Psoas muscle (tissue), 8 donors: ENCODE measurements around the gene DEK. TPM values are rescaled to one million over a fixed set of nuclear protein-coding genes. Genes with fewer than 3 reads are reported as not detected.

Experiments
- ATAC-seq, 4 donors: fragments of 200-7000 bp; cut with Tn5 transposase; one replicate each; pipeline ENCODE4 v1.9.1; 2020; ENCODE audit warnings: moderate library complexity in 3 of 4, mild to moderate bottlenecking in 2 of 4
- DNase-seq, 2 donors: peaks; one replicate each; pipeline ENCODE4 v3.0.0-alpha.2; 2020
- H3K27ac ChIP-seq: fragments of 200-600 bp; one replicate; pipeline ENCODE4 v1.8.0; 2022
- H3K27me3 ChIP-seq, 3 donors: fragments of 200-600 bp in 1 of 3; one replicate each; pipeline versions ENCODE4 v1.6.1 to v1.8.0; 2013 to 2022; ENCODE audit warnings: low read length in 2 of 3, mild to moderate bottlenecking in 2 of 3, moderate library complexity in 1 of 3; ENCODE audit not compliant: insufficient read depth in 3 of 3
- H3K36me3 ChIP-seq, 2 donors: fragments of 200-600 bp in 1 of 2; one replicate each; pipeline versions ENCODE4 v1.6.1 to v1.8.0; 2013 to 2022; ENCODE audit warnings: low read depth in 1 of 2, mild to moderate bottlenecking in 1 of 2, moderate library complexity in 1 of 2; ENCODE audit not compliant: insufficient read depth in 1 of 2
- H3K4me1 ChIP-seq: fragments of 200-600 bp; one replicate; pipeline ENCODE4 v1.8.0; 2022
- H3K4me3 ChIP-seq: fragments of 200-600 bp; one replicate; pipeline ENCODE4 v1.8.0; 2022; ENCODE audit warnings: mild to moderate bottlenecking
- H3K9me3 ChIP-seq: fragments of 200-600 bp; one replicate; pipeline ENCODE4 v1.8.0; 2022
- WGBS, 3 donors: extraction: QIAGEN DNeasy Blood & Tissue Kit; methylation state at CpG; one replicate each; pipeline versions ENCODE4 v1.1.6 to v1.1.7; 2013; 5-methylcytosine and 5-hydroxymethylcytosine counted together
- intact Hi-C, 2 donors: fragments of 100-400 bp; cut with DNase I; formaldehyde crosslinking; loops; one replicate each; pipeline versions ENCODE4 v1.11.0 to v1.14.2; 2022
- polyA plus RNA-seq, 3 donors: library from polyadenylated mRNA; stranded (reverse); fragments of 200-250 nt; gene quantifications; one replicate each; pipeline ENCODE4 v1.2.3, GENCODE V29; 2013
- total RNA-seq, 4 donors: library from RNA; stranded (reverse); fragmentation: NEBNext Ultra II Directional in 2 of 4; extraction: Animal tissue kit (Norgen Biotek cat#: 25700) in 2 of 4; gene quantifications; one replicate each; pipeline versions ENCODE4 v1.2.1 to v1.2.4, GENCODE V29; 2021 to 2023
- TF ChIP-seq, protein P1 (sequence below): fragments of 200-600 bp; IDR thresholded peaks from one replicate; pipeline ENCODE4 v1.8.0; 2022; ENCODE audit warnings: antibody characterized with exemption
- donor health status: healthy with polysubstance abuse.
- donor health status: DM: no; HTN: no; CAD: no; lungs with moderate emphysema.
- donor health status: Bipolar disorder and iron deficiency.
- donor health status: healthy.
- donor health status: DM: yes; HTN: yes; CAD: no.
- donor health status: DM: no; HTN: no; CAD: no.
- donor health status: DM: no; HTN: no; CAD: no.
- donor health status: DM: yes; HTN: yes; CAD: no.

DEK gene
- total and polyA plus RNA-seq, 7 donors: 28.7 to 91.0 (median 66.1) TPM

DNA sequence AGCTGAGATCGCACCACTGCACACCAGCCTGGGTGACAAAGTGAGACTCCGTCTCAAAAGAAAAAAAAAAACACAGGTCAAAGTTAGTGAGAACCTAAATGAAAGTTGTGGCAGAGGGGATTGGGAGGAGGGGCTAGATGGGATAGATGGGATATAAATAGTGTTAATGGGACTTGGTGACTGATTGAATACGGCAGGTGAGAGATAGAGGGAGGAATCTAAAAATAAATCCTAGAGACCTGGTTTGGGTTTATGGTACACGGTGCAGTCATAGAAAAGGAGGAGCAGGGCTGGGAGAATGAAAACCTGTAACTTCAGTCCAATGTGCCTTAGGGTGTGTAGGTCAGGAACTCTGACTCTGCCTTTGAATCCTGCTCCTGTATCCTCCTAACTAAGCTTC is 25.0 kb upstream of the DEK start:
- WGBS, 3 donors: 29 to 40% (median 31%) methylated on average over 4 of the region's 4 CpGs
- peak overlapping the region; percentile 83 for H3K27ac ChIP-seq

DNA sequence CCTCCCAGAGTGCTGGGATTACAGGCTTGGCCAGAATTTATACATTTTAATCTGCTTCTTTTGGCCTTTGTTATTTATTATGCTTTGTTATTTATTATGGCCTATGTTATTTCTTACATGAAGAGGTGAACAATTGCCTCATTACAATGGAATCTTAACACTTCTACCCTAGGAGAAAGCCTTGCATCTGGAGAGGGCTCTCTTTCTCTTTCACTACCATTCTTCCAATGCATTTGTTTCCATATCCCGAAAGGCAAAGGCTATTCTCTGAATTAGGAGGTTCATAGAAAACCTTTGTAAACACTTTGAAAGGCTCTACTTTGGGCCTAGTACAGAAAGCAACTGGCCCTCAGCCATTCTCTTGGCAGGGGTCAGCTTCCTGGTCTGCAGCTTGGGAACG is 19.9 kb upstream of the DEK start:
- WGBS, 3 donors: 69 to 84% (median 72%) methylated on average over 2 of the region's 2 CpGs
- Histone ChIP-seq H3K9me3 (no peaks in the 10 kb centered on the region), H3K27me3 (no peaks in the 10 kb centered on the region), H3K36me3 (no peaks in the 10 kb centered on the region), H3K4me3 (no peak overlapping the region), H3K4me1 (peaks cover 16% of the 10 kb centered on the region), H3K27ac (no peak overlapping the region)
- intact Hi-C loops: no loop called here
- DNase-seq: no peak
- TF ChIP-seq, protein P1, sequence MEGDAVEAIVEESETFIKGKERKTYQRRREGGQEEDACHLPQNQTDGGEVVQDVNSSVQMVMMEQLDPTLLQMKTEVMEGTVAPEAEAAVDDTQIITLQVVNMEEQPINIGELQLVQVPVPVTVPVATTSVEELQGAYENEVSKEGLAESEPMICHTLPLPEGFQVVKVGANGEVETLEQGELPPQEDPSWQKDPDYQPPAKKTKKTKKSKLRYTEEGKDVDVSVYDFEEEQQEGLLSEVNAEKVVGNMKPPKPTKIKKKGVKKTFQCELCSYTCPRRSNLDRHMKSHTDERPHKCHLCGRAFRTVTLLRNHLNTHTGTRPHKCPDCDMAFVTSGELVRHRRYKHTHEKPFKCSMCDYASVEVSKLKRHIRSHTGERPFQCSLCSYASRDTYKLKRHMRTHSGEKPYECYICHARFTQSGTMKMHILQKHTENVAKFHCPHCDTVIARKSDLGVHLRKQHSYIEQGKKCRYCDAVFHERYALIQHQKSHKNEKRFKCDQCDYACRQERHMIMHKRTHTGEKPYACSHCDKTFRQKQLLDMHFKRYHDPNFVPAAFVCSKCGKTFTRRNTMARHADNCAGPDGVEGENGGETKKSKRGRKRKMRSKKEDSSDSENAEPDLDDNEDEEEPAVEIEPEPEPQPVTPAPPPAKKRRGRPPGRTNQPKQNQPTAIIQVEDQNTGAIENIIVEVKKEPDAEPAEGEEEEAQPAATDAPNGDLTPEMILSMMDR: no peak
- ATAC-seq: no peak

More for the DNA sequence above, 25.0 kb upstream of the DEK start:
- Histone ChIP-seq H3K4me1 (peaks cover 12% of the 10 kb centered on the region), H3K36me3 (no peaks in the 10 kb centered on the region), H3K4me3 (peak overlapping the region; percentile 16), H3K27me3 (no peaks in the 10 kb centered on the region), H3K9me3 (no peaks in the 10 kb centered on the region)
- ATAC-seq (peak; percentile 93 to 97 (median 96)), DNase-seq (no peak)
- intact Hi-C loops: no loop called here
- TF ChIP-seq, protein P1: no peak

DNA sequence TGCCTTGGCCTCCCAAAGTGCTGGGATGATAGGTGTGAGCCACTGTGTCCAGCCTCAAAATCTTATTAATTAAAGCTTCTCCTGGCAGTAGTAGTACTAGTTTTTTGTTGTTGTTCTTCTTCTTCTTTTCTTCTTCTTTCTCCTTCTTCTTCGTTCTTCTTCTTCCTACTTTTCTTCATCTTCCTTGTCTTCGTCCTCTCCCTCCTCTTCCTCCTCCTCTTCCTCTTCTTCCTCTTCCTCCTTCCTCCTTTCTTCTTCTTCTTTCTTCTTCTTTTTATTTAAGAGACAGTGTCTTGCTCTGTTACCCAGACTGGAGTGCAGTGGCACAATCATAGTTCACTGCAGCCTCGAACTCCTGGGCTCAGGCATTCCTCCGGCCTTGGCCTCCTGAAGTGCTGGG is 17.2 kb upstream of the DEK start:
- ATAC-seq: no peak
- no peak for DNase-seq
- intact Hi-C loops: no loop called here
- H3K27me3 ChIP-seq: no peaks in the 10 kb centered on the region
- no peak overlapping the region for H3K27ac ChIP-seq
- 77 to 90% (median 79%) methylated on average over 3 to 4 of the region's 4 CpGs for WGBS, 3 donors
- TF ChIP-seq, protein P1: no peak
- no peak overlapping the region for H3K4me3 ChIP-seq
- no peaks in the 10 kb centered on the region for H3K9me3 ChIP-seq
- no peaks in the 10 kb centered on the region for H3K36me3 ChIP-seq
- peaks cover 20% of the 10 kb centered on the region for H3K4me1 ChIP-seq

DNA sequence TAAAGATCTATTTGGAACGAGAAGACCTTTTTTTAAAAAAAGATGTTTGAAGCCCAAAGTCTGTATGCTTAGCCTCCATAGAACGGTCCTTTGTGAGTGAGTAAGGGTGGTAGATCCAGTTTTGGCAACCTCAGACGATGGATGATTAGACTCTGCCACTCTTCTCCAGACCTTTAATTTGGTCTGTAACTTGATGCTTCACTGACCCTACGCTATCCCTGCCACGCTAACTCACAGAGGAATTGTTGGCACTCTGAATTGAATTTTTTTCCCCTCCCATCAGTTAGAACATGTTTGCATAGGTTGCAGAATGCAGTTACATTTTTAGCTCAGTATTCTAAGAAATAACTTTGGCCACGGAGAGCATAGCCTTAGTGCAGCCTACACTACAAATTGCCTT is 15.8 kb upstream of the DEK start:
- Histone ChIP-seq H3K36me3 (no peaks in the 10 kb centered on the region), H3K4me3 (peak overlapping the region; percentile 13), H3K4me1 (peaks cover 20% of the 10 kb centered on the region), H3K27ac (peak overlapping the region; percentile 30), H3K27me3 (no peaks in the 10 kb centered on the region), H3K9me3 (no peaks in the 10 kb centered on the region)
- intact Hi-C loops: no loop called here
- DNase-seq: no peak
- 18 to 20% (median 20%) methylated on average over 6 of the region's 6 CpGs for WGBS, 3 donors
- TF ChIP-seq, protein P1: no peak
- ATAC-seq: peak; percentile 27 to 74 (median 54)

DNA sequence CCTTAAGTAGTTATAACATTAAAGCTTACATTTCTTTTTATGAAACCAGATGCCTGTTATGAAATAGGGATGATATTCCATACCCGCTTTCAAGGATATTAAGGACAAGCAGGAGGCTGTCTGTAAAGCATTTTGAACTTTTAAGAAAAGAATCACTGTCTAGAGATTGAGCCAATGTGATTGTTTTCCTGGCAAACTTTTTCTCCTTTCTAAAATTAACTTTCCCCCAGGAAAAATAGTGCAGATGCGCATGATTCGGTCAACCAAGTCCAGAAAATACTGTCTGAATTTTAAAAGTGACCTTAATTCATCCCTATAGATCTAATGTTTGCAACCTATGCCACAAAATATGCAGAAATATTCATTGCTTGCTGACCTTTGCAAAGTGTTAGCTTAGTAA is 15.1 kb upstream of the DEK start:
- H3K27me3 ChIP-seq: no peaks in the 10 kb centered on the region

More for the DNA sequence above, 15.1 kb upstream of the DEK start:
- Histone ChIP-seq H3K4me1 (peaks cover 20% of the 10 kb centered on the region), H3K27ac (no peak overlapping the region), H3K36me3 (no peaks in the 10 kb centered on the region), H3K4me3 (peak overlapping the region; percentile 13), H3K9me3 (no peaks in the 10 kb centered on the region)
- TF ChIP-seq, protein P1: no peak
- intact Hi-C loops: no loop called here
- DNase-seq (no peak), ATAC-seq (no peak)
- WGBS, 3 donors: 18 to 36% (median 26%) methylated on average over 3 of the region's 3 CpGs
